IgD-negative memory B cell (primary cell): Measurements from ENCODE around the gene KCNMB3. TPM values are rescaled to one million over a fixed set of nuclear protein-coding genes. Genes with fewer than 3 reads are reported as not detected.

Source experiments
- H3K27ac Mint-ChIP-seq, 3 donors: one replicate each; pipeline ENCODE4 v1.8.0; 2020 to 2022; ENCODE audit warnings: mild to moderate bottlenecking in 3 of 3, mixed read lengths in 3 of 3, moderate library complexity in 1 of 3
- H3K27me3 Mint-ChIP-seq: one replicate; pipeline ENCODE4 v1.8.0; 2021; ENCODE audit warnings: mixed read lengths
- H3K36me3 Mint-ChIP-seq: one replicate; pipeline ENCODE4 v1.8.0; 2020; ENCODE audit warnings: mild to moderate bottlenecking, mixed read lengths
- H3K4me1 Mint-ChIP-seq, 3 donors: one replicate each; pipeline ENCODE4 v1.8.0; 2020 to 2022; ENCODE audit warnings: mixed read lengths in 3 of 3, mild to moderate bottlenecking in 1 of 3
- H3K4me3 Mint-ChIP-seq, 4 donors: one replicate each; pipeline ENCODE4 v1.8.0; 2020 to 2022; ENCODE audit warnings: mild to moderate bottlenecking in 4 of 4, mixed read lengths in 4 of 4, moderate library complexity in 3 of 4
- H3K9me3 Mint-ChIP-seq, 3 donors: one replicate each; pipeline ENCODE4 v1.8.0; 2020 to 2021; ENCODE audit warnings: mixed read lengths in 3 of 3, mild to moderate bottlenecking in 1 of 3
- polyA plus RNA-seq: library from polyadenylated mRNA; unstranded; fragments of 300-500 nt; fragmentation: Illumina TruSeq; gene quantifications from one replicate; pipeline ENCODE4 v1.2.3, GENCODE V29; 2021

The KCNMB3 gene
- polyA plus RNA-seq, 1 donor from 2014 or later: 3.4 TPM

- Mint-ChIP-seq H3K9me3 (no peaks in the 10 kb centered on the region), H3K4me1 (peaks cover 38 to 47% (median 42%) of the 10 kb centered on the region in 3 donors), H3K27ac (peak overlapping the region; percentile 37 to 78 (median 45)), H3K27me3 (no peaks in the 10 kb centered on the region), H3K36me3 (peaks cover 7% of the 10 kb centered on the region), H3K4me3 (peak overlapping the region in 1 of 4 donors; percentile 78)
Observed at GRCh38 chr3:179196098-179196497, 54.8 kb downstream of the KCNMB3 start.

DNA sequence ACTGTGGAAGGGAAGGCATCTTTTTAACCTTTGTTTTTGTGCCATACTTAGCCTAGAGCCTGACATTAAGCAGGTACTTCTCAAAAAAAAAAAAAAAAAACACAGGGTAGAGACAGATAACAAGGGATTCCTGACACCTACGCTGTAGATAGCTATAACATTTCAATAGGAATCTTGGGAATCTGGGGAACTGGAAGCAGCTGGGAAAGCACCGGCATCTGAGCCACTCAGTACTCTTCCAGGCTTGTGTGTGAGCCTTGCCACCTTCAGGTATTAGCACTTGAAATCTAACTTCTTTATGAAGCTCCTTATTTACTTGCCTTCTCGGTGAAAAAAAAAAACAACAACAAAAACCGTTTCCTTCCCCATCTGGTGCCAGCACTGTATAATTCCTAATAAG, 56.0 kb downstream of the KCNMB3 start:
- H3K4me3 Mint-ChIP-seq: no peak overlapping the region
- H3K9me3 Mint-ChIP-seq: no peaks in the 10 kb centered on the region
- peaks cover 43 to 58% (median 49%) of the 10 kb centered on the region in 3 donors for H3K4me1 Mint-ChIP-seq
- peak overlapping the region in 2 of 3 donors; percentile 73 to 85 for H3K27ac Mint-ChIP-seq
- H3K27me3 Mint-ChIP-seq: no peaks in the 10 kb centered on the region
- H3K36me3 Mint-ChIP-seq: peaks cover 7% of the 10 kb centered on the region

Other genes starting within 250 kb of the KCNMB3 start
- 9.2 TPM for gene ZMAT3, start 179.3 kb downstream of the KCNMB3 start, polyA plus RNA-seq
- gene PIK3CA, start 102.8 kb downstream of the KCNMB3 start, polyA plus RNA-seq: 11.7 TPM
- 59.4 TPM for gene ZNF639, start 71.9 kb upstream of the KCNMB3 start, polyA plus RNA-seq
- 12.8 TPM for gene MFN1, start 96.6 kb upstream of the KCNMB3 start, polyA plus RNA-seq
- gene GNB4, start 200.4 kb upstream of the KCNMB3 start, polyA plus RNA-seq: 15.3 TPM